Liver (tissue), 9 donors: Measurements from ENCODE around the gene SERBP1. TPM values are rescaled to one million over a fixed set of nuclear protein-coding genes. Genes with fewer than 3 reads are reported as not detected.
"Not testable (repeated sequence)": the region's sequence is repeated elsewhere in the genome, so short reads cannot be mapped to it uniquely, and the experiment has no call there.

Experiments
- DNase-seq: peaks from one replicate; pipeline ENCODE4 v3.0.0-alpha.2; 2017; ENCODE audit warnings: low spot score
- H3K27ac ChIP-seq, 2 donors: one replicate each; pipeline ENCODE4 v1.7.0; 2013; ENCODE audit warnings: inconsistent platforms in 2 of 2, low read length in 2 of 2, control low read depth in 1 of 2, low read depth in 1 of 2, mild to moderate bottlenecking in 1 of 2
- H3K27me3 ChIP-seq, 4 donors: one replicate each; pipeline versions ENCODE4 v1.6.1 to v1.7.0; 2013; ENCODE audit warnings: low read length in 3 of 4, inconsistent platforms in 1 of 4, mild to moderate bottlenecking in 1 of 4, moderate library complexity in 1 of 4; ENCODE audit not compliant: control insufficient read depth in 4 of 4, insufficient read depth in 4 of 4
- H3K36me3 ChIP-seq, 4 donors: one replicate each; pipeline versions ENCODE4 v1.6.1 to v1.7.0; 2013; ENCODE audit warnings: low read length in 3 of 4, mild to moderate bottlenecking in 3 of 4, low read depth in 1 of 4, moderate library complexity in 1 of 4; ENCODE audit not compliant: control insufficient read depth in 4 of 4, insufficient read depth in 3 of 4
- H3K4me1 ChIP-seq, 4 donors: one replicate each; pipeline versions ENCODE4 v1.6.1 to v1.7.0; 2013; ENCODE audit warnings: low read length in 3 of 4, mild to moderate bottlenecking in 3 of 4, moderate library complexity in 1 of 4; ENCODE audit not compliant: control insufficient read depth in 4 of 4, insufficient read depth in 4 of 4
- H3K4me3 ChIP-seq, 3 donors: one replicate each; pipeline versions ENCODE4 v1.6.1 to v1.7.0; 2013; ENCODE audit warnings: low read length in 3 of 3, control low read depth in 1 of 3, low read depth in 1 of 3, mild to moderate bottlenecking in 1 of 3
- H3K9ac ChIP-seq, 2 donors: one replicate each; pipeline ENCODE4 v1.7.0; 2013; ENCODE audit warnings: low read length in 2 of 2, mild to moderate bottlenecking in 2 of 2, moderate library complexity in 2 of 2, control low read depth in 1 of 2, low read depth in 1 of 2
- H3K9me3 ChIP-seq, 4 donors: one replicate each; pipeline versions ENCODE4 v1.6.1 to v1.7.0; 2013; ENCODE audit warnings: low read length in 3 of 4; ENCODE audit not compliant: control insufficient read depth in 4 of 4
- ATF3 ChIP-seq: IDR thresholded peaks from 2 replicates; pipeline ENCODE4 v1.6.1; 2016; ENCODE audit warnings: antibody characterized with exemption
- CTCF ChIP-seq: fragments of 150-350 bp; IDR thresholded peaks from 2 replicates; pipeline ENCODE4 v1.5.1; 2017; ENCODE audit warnings: improper control_type of control experiment, low read depth, low read length; ENCODE audit not compliant: missing input control
- EGR1 ChIP-seq, 2 donors: IDR thresholded peaks; 2 replicates each; pipeline ENCODE4 v1.6.1; 2016 to 2018; ENCODE audit warnings: antibody characterized with exemption in 2 of 2, low read depth in 2 of 2
- FOXA1 ChIP-seq: IDR thresholded peaks from 2 replicates; pipeline ENCODE4 v1.6.1; 2016; ENCODE audit warnings: antibody characterized with exemption
- FOXA2 ChIP-seq: IDR thresholded peaks from 2 replicates; pipeline ENCODE4 v1.6.1; 2016; ENCODE audit warnings: antibody characterized with exemption
- GABPA ChIP-seq, 2 donors: IDR thresholded peaks in 1 of 2; conservative IDR thresholded peaks in 1 of 2; 2 replicates each; pipeline ENCODE4 v1.6.1; 2016; ENCODE audit warnings: antibody characterized with exemption in 2 of 2, mild to moderate bottlenecking in 1 of 2, moderate library complexity in 1 of 2
- HNF4G ChIP-seq: IDR thresholded peaks from 2 replicates; pipeline ENCODE4 v1.6.1; 2016; ENCODE audit warnings: antibody characterized with exemption
- JUND ChIP-seq, 2 donors: IDR thresholded peaks; 2 replicates each; pipeline ENCODE4 v1.6.1; 2016; ENCODE audit warnings: antibody characterized with exemption in 2 of 2
- MAX ChIP-seq: IDR thresholded peaks from 2 replicates; pipeline ENCODE4 v1.6.1; 2016; ENCODE audit warnings: antibody characterized with exemption
- NR2F2 ChIP-seq: IDR thresholded peaks from 2 replicates; pipeline ENCODE4 v1.6.1; 2016; ENCODE audit warnings: antibody characterized with exemption
- RAD21 ChIP-seq, 2 donors: IDR thresholded peaks; 2 replicates each; pipeline ENCODE4 v1.6.1; 2016; ENCODE audit warnings: antibody characterized with exemption in 2 of 2, mild to moderate bottlenecking in 2 of 2
- RXRA ChIP-seq, 2 donors: IDR thresholded peaks; 2 replicates each; pipeline ENCODE4 v1.6.1; 2017 to 2018; ENCODE audit warnings: antibody characterized with exemption in 2 of 2, mild to moderate bottlenecking in 1 of 2
- TAF1 ChIP-seq: conservative IDR thresholded peaks from 2 replicates; pipeline ENCODE4 v1.6.1; 2016; ENCODE audit warnings: antibody characterized with exemption, mild to moderate bottlenecking
- YY1 ChIP-seq: IDR thresholded peaks from 2 replicates; pipeline ENCODE4 v1.6.1; 2016; ENCODE audit warnings: antibody characterized with exemption, mild to moderate bottlenecking
- ZBTB33 ChIP-seq: IDR thresholded peaks from 2 replicates; pipeline ENCODE4 v1.6.1; 2016; ENCODE audit warnings: antibody characterized with exemption
- WGBS: extraction: QIAGEN DNeasy Blood & Tissue Kit; methylation state at CpG from one replicate; pipeline ENCODE4 v1.1.7; 2013; 5-methylcytosine and 5-hydroxymethylcytosine counted together
- polyA plus RNA-seq, 2 donors: library from polyadenylated mRNA; stranded (reverse) in 1 of 2; unstranded in 1 of 2; fragments of 200-250 nt in 1 of 2; fragments of >200 nt in 1 of 2; fragmentation: Nextera tagmentation in 1 of 2; extraction: Ambion mirVana in 1 of 2; gene quantifications; one replicate each; pipeline versions ENCODE4 v1.2.1 to v1.2.3, GENCODE V29; 2013 to 2015
- total RNA-seq, 2 donors: library from RNA; depleted of rRNA; stranded (reverse); fragments of >200 nt; gene quantifications; one replicate each; pipeline ENCODE4 v1.2.3, GENCODE V29; 2014
- donor health status: healthy.
- donor health status: healthy.
- donor health status: healthy.
- donor health status: healthy.
- donor health status: healthy.

The SERBP1 gene
- total and polyA plus RNA-seq, 4 donors: 66.6 to 140 (median 117) TPM

- Histone ChIP-seq H3K9ac (no peak overlapping the region), H3K27me3 (no peaks in the 10 kb centered on the region), H3K4me3 (no peak overlapping the region), H3K27ac (no peak overlapping the region), H3K4me1 (no peaks in the 10 kb centered on the region), H3K36me3 (peaks cover 0 to 5% (median 3%) of the 10 kb centered on the region in 4 donors), H3K9me3 (no peaks in the 10 kb centered on the region)
- WGBS: 94% methylated on average over 6 of the region's 6 CpGs
- no peak for TF ChIP-seq FOXA1
- no peak for TF ChIP-seq CTCF
- TF ChIP-seq JUND (IDR thresholded peaks at IDR 0.05): no peak
- TF ChIP-seq ZBTB33: no peak
- TF ChIP-seq MAX: no peak
- TF ChIP-seq HNF4G: no peak
- TF ChIP-seq RXRA (IDR thresholded peaks at IDR 0.05): no peak
- TF ChIP-seq YY1: no peak
- no peak for TF ChIP-seq EGR1 (IDR thresholded peaks at IDR 0.05; ENCODE audit: low read depth in 2 of 2)
- no peak for TF ChIP-seq RAD21 (IDR thresholded peaks at IDR 0.05)
- TF ChIP-seq NR2F2: no peak
- no peak for DNase-seq
These were observed 28.8 kb downstream of the SERBP1 start for GRCh38 chr1:67401443-67401842.

GRCh38 chr1:67400029-67400786, 30.0 kb downstream of the SERBP1 start:
- not testable (repeated sequence) for H3K9me3 ChIP-seq, H3K9ac ChIP-seq, H3K27me3 ChIP-seq, H3K4me3 ChIP-seq, H3K27ac ChIP-seq, DNase-seq, H3K4me1 ChIP-seq
- peaks cover 0 to 14% (median 8%) of the 10 kb centered on the region in 4 donors for H3K36me3 ChIP-seq
- WGBS: 96% methylated on average over 12 of the region's 12 CpGs

- H3K36me3 ChIP-seq: peaks cover 0 to 18% (median 8%) of the 10 kb centered on the region in 4 donors
- H3K27ac ChIP-seq: no peak overlapping the region
- no peak overlapping the region for H3K9ac ChIP-seq
- DNase-seq: no peak
- H3K4me3 ChIP-seq: no peak overlapping the region
- no peaks in the 10 kb centered on the region for H3K27me3 ChIP-seq
- no peaks in the 10 kb centered on the region for H3K9me3 ChIP-seq
- WGBS: 81% methylated on average over 7 of the region's 7 CpGs
- no peaks in the 10 kb centered on the region for H3K4me1 ChIP-seq
- TF ChIP-seq FOXA2: no peak
- TF ChIP-seq ZBTB33: no peak
- no peak for TF ChIP-seq RAD21 (IDR thresholded peaks at IDR 0.05)
- TF ChIP-seq JUND (IDR thresholded peaks at IDR 0.05): no peak
- no peak for TF ChIP-seq FOXA1
- TF ChIP-seq HNF4G: no peak
- TF ChIP-seq TAF1: no peak
- no peak for TF ChIP-seq GABPA (IDR thresholded peaks at IDR 0.05 in 1 of 2, conservative IDR thresholded peaks at IDR 0.05 in 1 of 2)
- no peak for TF ChIP-seq YY1
- TF ChIP-seq ATF3: no peak
These were observed 30.8 kb downstream of the SERBP1 start for GRCh38 chr1:67399199-67399993.
